Mononuclear cell (primary cell): ENCODE data around the gene CTBP2. TPM values are rescaled to one million over a fixed set of nuclear protein-coding genes. Genes with fewer than 3 reads are reported as not detected.

ENCODE experiments used
- H3K27me3 ChIP-seq: 2 replicates; pipeline ENCODE4 v1.6.0; 2011; ENCODE audit warnings: low read length, control low read depth; ENCODE audit not compliant: insufficient read depth
- H3K4me1 ChIP-seq: 2 replicates; pipeline ENCODE4 v1.5.1; 2011; ENCODE audit warnings: mild to moderate bottlenecking, low read length, control low read depth; ENCODE audit not compliant: insufficient read depth
- H3K4me3 ChIP-seq: 2 replicates; pipeline ENCODE4 v1.5.1; 2011; ENCODE audit warnings: mild to moderate bottlenecking, low read length, moderate library complexity
- H3K9me3 ChIP-seq: 2 replicates; pipeline ENCODE4 v1.5.1; 2011; ENCODE audit warnings: low read depth, mild to moderate bottlenecking, control low read depth, low read length
- total RNA-seq: library from RNA; depleted of rRNA; stranded (reverse); fragments of >200 nt; gene quantifications from one replicate; pipeline ENCODE4 v1.2.3, GENCODE V29; 2012

The CTBP2 gene
- total RNA-seq, 1 donor, result 6.4 TPM

DNA sequence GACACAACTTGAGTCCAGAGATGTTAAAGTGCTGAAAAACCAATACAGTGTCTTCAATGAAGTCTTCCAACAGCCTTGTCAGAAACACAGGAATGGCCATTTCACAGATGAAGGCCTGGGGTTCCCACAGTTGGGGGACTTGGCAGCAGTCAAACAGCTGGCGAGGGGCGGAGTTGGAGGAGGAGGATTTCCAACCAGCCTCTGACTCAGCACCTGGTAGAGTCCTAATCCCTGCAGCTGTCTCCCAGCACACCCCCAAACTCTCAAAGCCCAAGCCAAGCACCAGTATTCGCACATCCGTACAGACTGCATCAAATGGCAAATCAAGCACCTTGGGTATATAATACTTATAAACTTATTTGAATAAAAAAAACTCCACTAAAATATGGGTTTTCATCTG is 28.0 kb downstream of the CTBP2 start:
- Histone ChIP-seq H3K27me3 (no peaks in the 10 kb centered on the region), H3K4me1 (peaks cover 8% of the 10 kb centered on the region), H3K4me3 (no peak overlapping the region)

GRCh38 chr10:125130916-125131315 is 29.4 kb downstream of the CTBP2 start:
- no peaks in the 10 kb centered on the region for H3K9me3 ChIP-seq
- H3K4me1 ChIP-seq, result peaks cover 8% of the 10 kb centered on the region
- H3K4me3 ChIP-seq, result no peak overlapping the region
- H3K27me3 ChIP-seq, result no peaks in the 10 kb centered on the region

More for the DNA sequence above, 28.0 kb downstream of the CTBP2 start:
- no peaks in the 10 kb centered on the region for H3K9me3 ChIP-seq

- Histone ChIP-seq H3K4me1 (peaks cover 8% of the 10 kb centered on the region), H3K27me3 (no peaks in the 10 kb centered on the region), H3K4me3 (no peak overlapping the region), H3K9me3 (no peaks in the 10 kb centered on the region)
Measured at GRCh38 chr10:125130260-125130659, 30.1 kb downstream of the CTBP2 start.

- Histone ChIP-seq H3K9me3 (no peaks in the 10 kb centered on the region), H3K27me3 (no peaks in the 10 kb centered on the region), H3K4me3 (no peak overlapping the region), H3K4me1 (peaks cover 8% of the 10 kb centered on the region)
Measured at GRCh38 chr10:125129076-125129458, 31.3 kb downstream of the CTBP2 start.

DNA sequence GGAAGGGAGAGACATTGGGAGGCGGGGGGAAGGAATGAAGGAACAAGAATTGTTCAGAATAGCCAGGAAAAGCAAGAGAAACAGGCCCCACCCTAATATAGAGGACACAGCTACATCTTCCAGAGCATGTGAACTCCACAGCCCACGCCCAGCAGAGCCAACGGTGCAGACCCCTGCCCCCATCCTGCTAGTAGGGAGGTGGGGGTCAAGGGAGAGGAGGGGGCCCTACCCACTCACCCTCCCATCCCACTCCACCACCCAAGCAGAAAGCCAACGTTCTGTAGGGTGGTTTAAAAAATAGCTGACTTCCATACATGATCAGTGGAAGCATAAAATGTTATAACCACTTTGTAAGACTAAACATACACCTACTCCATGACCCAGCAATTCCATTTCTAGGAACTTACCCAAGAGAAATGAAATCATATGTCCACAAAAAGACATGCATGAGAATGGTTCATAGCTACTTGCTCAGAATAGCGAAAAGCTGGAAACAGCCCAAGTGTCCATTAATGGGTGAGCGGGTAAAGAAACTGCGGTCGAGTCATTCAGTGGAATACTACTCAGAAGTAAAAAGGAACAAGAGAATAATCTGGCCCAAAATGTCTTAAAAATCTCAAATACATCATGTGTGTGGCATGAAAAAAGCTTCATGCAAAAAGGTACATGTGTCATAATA is 31.8 kb downstream of the CTBP2 start:
- Histone ChIP-seq H3K4me1 (peaks cover 8% of the 10 kb centered on the region), H3K27me3 (no peaks in the 10 kb centered on the region), H3K9me3 (no peaks in the 10 kb centered on the region)

GRCh38 chr10:125127986-125128385 is 32.4 kb downstream of the CTBP2 start:
- Histone ChIP-seq H3K4me3 (no peak overlapping the region), H3K9me3 (no peaks in the 10 kb centered on the region), H3K27me3 (no peaks in the 10 kb centered on the region), H3K4me1 (peaks cover 8% of the 10 kb centered on the region)

More for the DNA sequence above, 31.8 kb downstream of the CTBP2 start:
- no peak overlapping the region for H3K4me3 ChIP-seq

GRCh38 chr10:125127110-125127509 is 33.3 kb downstream of the CTBP2 start:
- H3K9me3 ChIP-seq, result no peaks in the 10 kb centered on the region
- H3K27me3 ChIP-seq, result no peaks in the 10 kb centered on the region
- peaks cover 8% of the 10 kb centered on the region for H3K4me1 ChIP-seq
- H3K4me3 ChIP-seq, result no peak overlapping the region

DNA sequence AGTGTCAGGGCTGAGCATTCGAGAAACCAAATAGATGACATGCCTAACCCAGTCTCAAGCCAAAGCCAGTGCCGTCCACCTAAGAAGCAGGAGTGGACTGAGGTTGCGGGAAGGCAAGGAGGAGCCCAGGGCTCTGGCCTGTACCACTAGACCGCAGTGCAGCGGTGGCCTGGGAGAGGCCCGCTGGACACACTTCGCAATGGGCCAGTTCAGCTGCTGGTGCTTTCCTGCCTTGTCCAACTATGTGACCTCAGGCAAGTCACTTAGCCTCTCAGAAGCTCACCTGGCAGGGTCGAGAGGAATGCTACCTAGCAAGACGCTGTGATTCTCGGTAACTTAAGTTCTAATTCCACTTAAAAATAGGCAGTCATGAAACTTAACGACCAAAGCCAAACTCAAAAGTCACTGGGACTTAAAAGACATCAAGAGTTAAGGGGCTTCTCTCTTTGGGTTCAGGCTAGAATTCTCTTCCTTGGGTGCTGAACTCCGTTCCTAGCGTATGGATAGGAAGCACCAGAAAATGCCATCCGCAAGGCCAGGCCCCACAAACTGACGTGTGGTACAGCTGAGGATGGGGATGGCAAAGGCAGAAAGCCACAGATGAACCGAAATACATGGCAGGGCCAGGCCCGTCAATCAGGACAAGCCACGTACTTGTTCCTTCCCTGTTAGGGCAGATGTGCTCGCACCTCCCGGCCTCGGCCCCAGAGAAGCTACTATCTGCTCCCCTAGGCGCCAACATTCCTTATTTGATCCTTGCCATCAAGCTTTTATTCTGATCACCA is 34.2 kb downstream of the CTBP2 start:
- Histone ChIP-seq H3K4me3 (no peak overlapping the region), H3K27me3 (no peaks in the 10 kb centered on the region), H3K9me3 (no peaks in the 10 kb centered on the region), H3K4me1 (peaks cover 8% of the 10 kb centered on the region)

DNA sequence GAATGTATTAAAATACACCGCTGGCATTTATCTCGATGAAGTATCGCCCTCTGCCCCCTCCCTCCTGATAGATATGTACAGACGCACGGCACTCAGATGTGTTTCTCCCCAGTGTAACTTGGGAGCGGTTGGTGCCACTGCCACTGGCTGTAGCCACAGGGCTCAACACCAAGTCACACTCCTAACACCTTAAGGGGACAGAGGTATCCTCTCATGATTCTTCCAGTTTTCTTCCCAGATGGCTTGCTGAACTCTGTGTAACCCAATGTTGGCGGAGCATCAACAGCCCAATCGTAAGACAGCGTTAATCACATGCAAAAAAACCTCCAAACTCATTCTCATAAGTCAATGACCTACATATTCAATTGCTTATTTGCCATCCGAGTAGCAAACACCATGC is 35.5 kb downstream of the CTBP2 start:
- no peaks in the 10 kb centered on the region for H3K27me3 ChIP-seq
- H3K9me3 ChIP-seq, result no peaks in the 10 kb centered on the region
- H3K4me1 ChIP-seq, result peaks cover 8% of the 10 kb centered on the region
- H3K4me3 ChIP-seq, result no peak overlapping the region

- no peaks in the 10 kb centered on the region for H3K27me3 ChIP-seq
- H3K9me3 ChIP-seq, result no peaks in the 10 kb centered on the region
- peaks cover 2% of the 10 kb centered on the region for H3K4me1 ChIP-seq
- no peak overlapping the region for H3K4me3 ChIP-seq
Measured at GRCh38 chr10:125124115-125124487, 36.3 kb downstream of the CTBP2 start.

DNA sequence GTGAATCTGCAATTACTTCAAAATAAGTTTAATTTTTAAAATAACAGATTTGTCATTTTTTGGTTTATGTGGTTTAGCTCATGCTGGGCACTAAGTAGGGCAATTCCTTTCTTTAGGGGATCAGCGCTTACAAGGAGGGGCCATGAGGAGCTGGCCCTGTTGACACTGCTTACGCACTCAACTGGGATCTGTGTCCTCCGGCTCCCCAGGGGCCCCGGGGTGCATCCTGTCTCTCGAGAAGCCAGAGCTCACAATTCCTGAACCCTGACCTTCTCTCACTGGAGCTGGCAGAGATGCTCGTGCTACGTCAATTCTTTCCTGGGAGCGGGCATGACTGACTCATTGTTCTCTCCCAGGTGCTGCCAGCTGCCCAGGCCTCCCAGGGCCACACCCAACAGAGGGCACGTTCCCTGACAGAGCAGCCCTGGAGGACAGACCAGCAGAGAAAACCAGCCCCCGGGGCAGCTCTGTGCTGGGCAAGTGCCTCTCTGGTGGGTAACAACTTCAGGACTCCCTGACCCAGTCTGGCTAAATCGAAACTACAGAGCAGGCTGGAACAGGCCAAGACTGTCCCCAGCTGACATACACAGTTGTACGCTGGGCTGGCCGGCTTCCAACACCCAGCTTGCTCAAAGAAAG is 36.8 kb downstream of the CTBP2 start:
- H3K4me1 ChIP-seq, result no peaks in the 10 kb centered on the region
- no peaks in the 10 kb centered on the region for H3K27me3 ChIP-seq
- H3K9me3 ChIP-seq, result no peaks in the 10 kb centered on the region
- H3K4me3 ChIP-seq, result no peak overlapping the region

- Histone ChIP-seq H3K4me1 (no peaks in the 10 kb centered on the region), H3K4me3 (no peak overlapping the region), H3K9me3 (no peaks in the 10 kb centered on the region), H3K27me3 (no peaks in the 10 kb centered on the region)
Measured at GRCh38 chr10:125122566-125122965, 37.8 kb downstream of the CTBP2 start.

- Histone ChIP-seq H3K27me3 (no peaks in the 10 kb centered on the region), H3K4me3 (no peak overlapping the region), H3K9me3 (no peaks in the 10 kb centered on the region), H3K4me1 (no peaks in the 10 kb centered on the region)
Measured at GRCh38 chr10:125121003-125121402, 39.4 kb downstream of the CTBP2 start.

DNA sequence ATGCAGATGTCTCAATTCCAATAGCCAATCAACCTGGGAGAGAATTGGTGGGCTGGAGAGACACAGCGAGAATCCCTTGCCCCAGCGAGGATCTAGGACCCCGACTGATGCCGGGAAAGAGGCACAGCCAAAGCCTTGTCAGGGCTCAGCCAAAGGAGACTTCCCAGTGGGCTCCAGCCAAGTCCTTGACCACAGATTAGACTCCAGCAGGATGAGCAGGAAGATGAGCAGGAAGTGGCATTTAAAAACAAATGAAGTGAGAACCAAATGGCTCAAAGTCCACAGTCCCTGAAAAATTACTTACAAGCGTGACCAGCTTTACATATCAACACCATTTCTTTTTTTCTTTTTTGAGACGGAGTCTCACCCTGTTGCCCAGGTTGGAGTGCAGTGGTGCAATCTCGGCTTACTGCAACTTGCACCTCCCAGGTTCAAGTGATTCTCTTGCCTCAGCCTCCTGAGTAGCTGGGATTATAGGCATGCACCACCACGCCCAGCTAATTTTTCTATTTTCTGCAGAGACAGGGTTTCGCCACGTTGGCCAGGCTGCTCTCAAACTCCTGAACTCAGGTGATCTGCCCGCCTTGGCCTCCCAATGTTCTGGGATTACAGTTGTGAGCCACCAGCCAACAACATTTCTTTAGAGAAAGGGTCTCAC is 40.2 kb downstream of the CTBP2 start:
- no peaks in the 10 kb centered on the region for H3K9me3 ChIP-seq
- no peak overlapping the region for H3K4me3 ChIP-seq
- H3K4me1 ChIP-seq, result no peaks in the 10 kb centered on the region
- no peaks in the 10 kb centered on the region for H3K27me3 ChIP-seq

DNA sequence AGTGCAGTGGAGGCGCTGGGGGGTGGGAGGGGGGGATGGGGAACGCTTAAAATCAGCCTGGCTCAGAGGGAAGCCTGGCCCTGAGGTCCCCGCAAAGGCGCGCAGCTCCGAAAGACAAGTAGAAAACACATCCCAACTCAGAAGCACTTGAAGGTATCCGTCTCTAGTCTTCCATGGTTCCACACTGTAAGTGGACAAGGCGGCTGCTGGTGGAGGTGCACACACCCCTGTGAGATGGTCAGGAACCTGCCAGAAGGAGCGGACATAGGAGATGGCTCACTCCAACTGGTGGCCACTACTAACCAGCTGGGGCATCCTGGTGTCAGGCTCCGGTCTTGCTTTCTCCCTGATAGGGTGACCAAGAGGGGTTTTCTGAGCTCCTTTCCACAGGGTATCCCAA is 41.7 kb downstream of the CTBP2 start:
- no peaks in the 10 kb centered on the region for H3K9me3 ChIP-seq
- H3K4me3 ChIP-seq, result no peak overlapping the region
- no peaks in the 10 kb centered on the region for H3K4me1 ChIP-seq
- no peaks in the 10 kb centered on the region for H3K27me3 ChIP-seq
